H1 (cell line): ENCODE results near the gene DHH.

ENCODE experiments used
- BRCA1 ChIP-seq: IDR thresholded peaks from 2 replicates; pipeline ENCODE4 v1.6.1; 2012; ENCODE audit warnings: low read depth, low read length, improper control_type of control experiment
- CREB1 ChIP-seq: IDR thresholded peaks from 2 replicates; pipeline ENCODE4 v1.6.1; 2012; ENCODE audit warnings: inconsistent platforms
- CTCF ChIP-seq, 3 experiments: IDR thresholded peaks; 1 replicate in 2 of 3; 2 replicates in 1 of 3; pipeline versions ENCODE4 v1.5.1 to v1.6.1; 2011; ENCODE audit warnings: low read length in 3 of 3, mild to moderate bottlenecking in 3 of 3, inconsistent platforms in 2 of 3, low read depth in 1 of 3, moderate library complexity in 1 of 3; ENCODE audit not compliant: insufficient read depth in 1 of 3; ENCODE audit errors: control extremely low read depth in 1 of 3
- EP300 ChIP-seq, 2 experiments: IDR thresholded peaks; 1 replicate in 1 of 2; 2 replicates in 1 of 2; pipeline ENCODE4 v1.6.1; 2011 to 2012; ENCODE audit warnings: low read depth in 2 of 2, low read length in 2 of 2, mild to moderate bottlenecking in 2 of 2, borderline replicate concordance in 1 of 2, inconsistent platforms in 1 of 2, moderate library complexity in 1 of 2
- EZH2 ChIP-seq: fragments of 200-600 bp; sonication (generic); IDR thresholded peaks from 2 replicates; pipeline ENCODE4 v1.7.1; 2012; ENCODE audit warnings: low read depth, mild to moderate bottlenecking, moderate library complexity, low read length, inconsistent platforms; ENCODE audit not compliant: severe bottlenecking
- GTF2F1 ChIP-seq: IDR thresholded peaks from 2 replicates; pipeline ENCODE4 v1.6.1; 2012; ENCODE audit warnings: low read depth, low read length, improper control_type of control experiment, borderline replicate concordance
- JUN ChIP-seq: IDR thresholded peaks from 2 replicates; pipeline ENCODE4 v1.6.1; 2011; ENCODE audit warnings: low read depth, mild to moderate bottlenecking, improper control_type of control experiment, low read length
- POLR2A ChIP-seq, 2 experiments: IDR thresholded peaks; 1 replicate in 1 of 2; 2 replicates in 1 of 2; pipeline ENCODE4 v1.6.1; 2011; ENCODE audit warnings: low read depth in 2 of 2, low read length in 2 of 2, mild to moderate bottlenecking in 2 of 2; ENCODE audit errors: control extremely low read depth in 1 of 2
- SUZ12 ChIP-seq: fragments of 200-600 bp; sonication (generic); IDR thresholded peaks from 2 replicates; pipeline ENCODE4 v1.6.1; 2012; ENCODE audit warnings: mild to moderate bottlenecking, inconsistent platforms, low read length, moderate library complexity, mixed read lengths
- ZNF274 ChIP-seq: IDR thresholded peaks from 2 replicates; pipeline ENCODE4 v1.7.0; 2012; ENCODE audit warnings: low read length, borderline replicate concordance; ENCODE audit errors: extremely low read depth

DNA sequence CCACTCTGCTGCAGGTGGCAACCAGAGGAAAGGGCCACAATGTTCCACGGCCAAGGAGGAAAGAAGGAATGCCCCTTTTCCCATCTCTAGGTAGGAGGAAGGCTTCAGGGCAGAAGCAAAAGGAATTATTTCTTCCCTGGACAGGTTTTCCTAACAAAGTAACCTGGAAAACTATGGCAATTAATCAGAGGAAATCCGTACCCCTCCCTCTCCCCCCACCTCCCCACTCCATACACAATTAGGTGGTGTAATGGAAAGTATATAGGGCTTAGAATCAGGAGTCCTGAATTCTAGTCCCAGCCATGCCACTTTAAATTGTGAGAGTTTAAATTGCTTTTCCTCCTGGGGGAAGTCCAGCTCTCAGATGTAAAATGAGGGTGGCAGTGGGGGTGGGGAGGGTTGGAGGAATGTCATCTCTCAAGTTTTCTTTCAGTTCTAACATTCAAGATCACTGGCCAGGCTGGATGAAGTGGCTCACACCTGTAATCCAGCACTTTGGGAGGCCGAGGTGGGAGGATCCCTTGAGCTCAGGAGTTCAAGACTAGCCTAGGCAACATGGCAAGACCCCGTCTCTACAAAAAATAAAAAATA is 1.7 kb downstream of the DHH start:
- no peak for TF ChIP-seq CTCF (IDR thresholded peaks at IDR 0.05; ENCODE audit: control extremely low read depth in 1 of 3, insufficient read depth in 1 of 3, low read depth in 1 of 3, low read length in 3 of 3)
- TF ChIP-seq EZH2, result no peak
- no peak for TF ChIP-seq POLR2A (IDR thresholded peaks at IDR 0.05; ENCODE audit: control extremely low read depth in 1 of 2, low read depth in 2 of 2, low read length in 2 of 2)
- no peak for TF ChIP-seq CREB1
- TF ChIP-seq EP300 (IDR thresholded peaks at IDR 0.05; ENCODE audit: borderline replicate concordance in 1 of 2, low read depth in 2 of 2, low read length in 2 of 2), result no peak
- no peak for TF ChIP-seq ZNF274
- no peak for TF ChIP-seq SUZ12
- no peak for TF ChIP-seq GTF2F1
- no peak for TF ChIP-seq BRCA1
- TF ChIP-seq JUN, result no peak
